ENCODE data around the gene TENT4B. TPM values are rescaled to one million over a fixed set of nuclear protein-coding genes. Genes with fewer than 3 reads are reported as not detected.

The TENT4B gene
- polyA plus RNA-seq, 4 donors: 14.8 to 20.4 (median 19.4) TPM

Other genes starting within 250 kb of the TENT4B start
- 10 to 100 TPM; 21.2 to 33.5 (median 27.0) TPM for gene CNEP1R1, start 128.1 kb upstream of the TENT4B start, polyA plus RNA-seq (ENCODE audit: insufficient read length in 4 of 4)
- gene HEATR3, start 87.3 kb upstream of the TENT4B start, polyA plus RNA-seq (ENCODE audit: insufficient read length in 4 of 4): 10 to 100 TPM; 18.7 to 24.3 (median 19.8) TPM
- 1 to 10 TPM; 6.0 to 7.8 (median 6.7) TPM for gene ADCY7, start 113.2 kb downstream of the TENT4B start, polyA plus RNA-seq (ENCODE audit: insufficient read length in 4 of 4)
- 100 to 1,000 TPM; 109 to 149 (median 135) TPM for gene BRD7, start 215.7 kb downstream of the TENT4B start, polyA plus RNA-seq (ENCODE audit: insufficient read length in 4 of 4)